HG03039 (cell line): ENCODE results near the gene MICALL1.

ENCODE experiments used
- ATAC-seq: cut with Tn5 transposase; IDR thresholded peaks from one replicate; pipeline ENCODE4 v1.9.1; 2021; ENCODE audit warnings: mild to moderate bottlenecking, moderate library complexity; ENCODE audit not compliant: unreplicated experiment

Gene MICALL1

DNA sequence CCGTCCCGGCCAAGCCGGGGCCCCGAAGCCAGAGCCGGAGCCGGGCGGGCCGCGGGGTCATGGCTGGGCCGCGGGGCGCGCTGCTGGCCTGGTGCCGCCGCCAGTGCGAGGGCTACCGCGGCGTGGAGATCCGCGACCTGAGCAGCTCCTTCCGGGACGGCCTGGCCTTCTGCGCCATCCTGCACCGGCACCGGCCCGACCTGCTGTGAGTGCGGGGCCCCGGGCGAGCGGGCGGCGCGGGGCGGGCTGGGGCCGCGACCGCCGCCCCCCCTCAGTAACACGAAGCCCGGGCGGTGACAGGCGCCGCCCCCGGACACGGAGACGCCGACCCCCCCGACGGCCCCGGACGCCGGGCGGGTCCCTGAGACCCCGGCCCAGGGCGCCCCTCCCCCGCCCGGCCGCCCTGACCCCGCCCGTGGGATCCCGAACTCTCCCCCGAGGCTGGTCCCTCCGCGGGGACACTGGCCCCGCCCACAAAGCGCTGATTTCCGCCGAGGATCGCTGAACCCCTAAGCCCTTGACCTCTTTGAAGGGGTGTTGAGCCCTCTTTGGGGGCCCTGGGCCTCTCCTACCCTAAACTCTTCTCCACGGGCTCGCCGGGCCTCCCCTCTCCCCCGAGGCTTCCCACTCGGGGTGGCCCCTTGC, 389 bp downstream of the MICALL1 start:
- no peak for ATAC-seq

DNA sequence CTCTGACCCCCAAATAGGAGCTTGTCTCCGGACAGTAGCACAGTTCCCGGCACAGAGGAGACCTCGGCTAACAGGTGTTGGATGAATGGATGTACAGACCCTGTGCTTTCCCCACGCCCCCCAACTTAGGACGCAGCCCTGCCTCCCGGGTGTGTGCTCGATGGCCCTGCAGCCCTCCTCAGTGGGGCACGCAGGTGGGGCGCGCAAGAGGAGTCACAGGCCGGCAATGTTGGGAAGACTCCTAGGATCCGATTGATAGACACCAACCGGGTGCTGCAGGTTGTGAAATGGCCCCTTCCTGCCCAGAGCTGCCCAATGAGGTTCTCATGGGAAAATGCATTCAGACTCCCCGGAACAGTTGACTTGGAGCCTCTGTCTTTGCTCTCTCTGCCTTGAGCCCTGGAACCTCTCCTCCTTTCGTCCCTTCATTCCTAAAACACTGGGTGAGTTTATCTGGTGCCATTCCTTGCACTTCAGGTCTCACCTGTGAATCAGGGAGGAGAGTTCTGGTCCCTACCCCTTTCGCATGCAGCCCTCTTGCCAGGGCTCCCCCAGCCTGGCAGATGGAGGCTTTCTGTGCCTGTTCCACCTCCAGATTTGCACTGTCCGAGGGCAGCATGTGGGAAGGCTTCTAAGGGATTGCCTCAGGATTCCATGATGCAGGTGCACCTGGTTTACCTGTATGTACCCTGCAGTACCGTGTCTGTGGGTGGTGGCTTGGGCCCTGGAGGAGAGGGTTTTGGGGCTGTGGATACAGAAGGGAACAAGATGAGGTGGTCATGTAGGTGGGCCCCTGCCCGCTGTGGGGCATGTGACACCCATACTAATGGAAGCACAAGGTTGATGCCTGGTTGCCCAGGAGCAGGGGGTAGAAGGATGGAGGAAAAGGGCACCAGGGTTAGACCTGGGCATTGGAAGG, 1.2 kb downstream of the MICALL1 start:
- no peak for ATAC-seq

DNA sequence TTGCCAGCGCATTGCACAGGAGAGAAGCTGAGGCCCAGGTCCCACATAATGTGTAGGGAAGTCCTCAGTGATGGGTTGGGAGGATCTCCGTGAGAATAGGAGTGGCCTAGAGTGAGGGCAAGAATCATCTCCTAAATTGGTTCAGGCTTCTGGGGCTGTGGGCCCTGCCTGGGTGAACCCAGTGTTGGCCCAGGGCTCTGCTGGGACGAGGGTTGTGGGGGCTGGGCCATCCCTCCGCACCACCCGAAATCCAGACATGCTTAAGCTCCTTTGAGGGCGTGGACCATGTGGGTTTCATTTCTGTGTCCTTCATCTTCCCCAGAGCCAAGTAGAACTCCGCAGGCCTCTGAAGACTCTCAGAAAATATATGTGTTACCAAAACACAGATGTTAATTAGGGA, 3.7 kb downstream of the MICALL1 start:
- ATAC-seq = no peak

DNA sequence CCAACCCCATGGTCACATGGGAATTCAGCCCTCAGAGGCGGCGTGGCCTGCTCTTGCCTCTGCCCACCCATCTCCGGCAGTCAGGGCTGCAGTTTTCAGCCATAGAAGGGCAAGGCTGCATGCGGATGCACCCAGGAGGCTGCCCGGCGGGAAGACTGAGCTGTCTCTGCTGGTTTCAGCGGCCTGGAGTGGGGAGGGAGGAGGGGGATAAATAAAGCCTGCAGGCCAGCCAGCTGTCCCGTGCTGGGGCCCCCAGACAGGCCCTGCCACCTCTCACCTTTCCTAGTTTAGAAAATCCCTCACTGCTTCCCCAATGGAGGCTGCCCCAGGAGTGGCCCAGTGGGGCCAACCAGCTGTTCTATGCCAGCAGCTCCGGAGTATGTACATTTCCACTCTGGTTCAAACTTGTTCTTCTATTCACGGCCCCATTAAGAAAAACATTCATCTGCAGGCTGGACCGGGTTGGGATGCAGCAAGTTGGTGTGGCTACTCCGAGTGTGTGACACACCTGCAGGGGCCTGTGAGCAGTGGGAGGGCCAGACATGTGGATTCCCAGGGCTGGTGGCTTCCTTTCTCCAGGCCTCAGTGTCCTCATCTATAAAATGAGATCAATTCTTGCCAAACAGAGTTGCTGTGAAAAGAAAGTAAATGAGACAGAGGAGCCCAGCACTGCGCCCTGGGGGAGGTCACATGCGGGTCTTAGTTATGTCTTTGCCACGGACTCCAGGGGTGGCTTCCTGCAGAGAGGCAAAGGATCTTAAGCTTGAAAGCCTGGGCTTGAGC, 5.0 kb downstream of the MICALL1 start:
- ATAC-seq = no peak

DNA sequence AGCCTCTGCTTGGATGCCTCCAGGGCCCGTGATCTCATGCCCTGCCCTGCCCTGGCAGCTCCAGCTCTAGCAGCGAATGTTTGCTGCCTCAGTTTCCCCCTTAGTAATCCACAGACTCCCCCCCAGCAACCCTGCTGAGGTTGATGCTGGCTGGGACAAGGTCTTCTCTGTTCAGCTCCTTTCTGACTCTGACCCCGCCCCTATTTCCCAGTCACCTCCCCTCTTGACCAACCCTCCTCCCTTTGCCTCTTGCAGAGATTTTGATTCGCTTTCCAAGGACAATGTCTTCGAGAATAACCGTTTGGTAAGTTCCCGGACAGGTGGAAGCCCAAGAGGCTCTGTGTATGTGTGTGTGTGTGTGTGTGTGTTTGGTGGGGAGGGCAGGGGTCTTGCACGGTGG, 5.6 kb downstream of the MICALL1 start:
- ATAC-seq = no peak

DNA sequence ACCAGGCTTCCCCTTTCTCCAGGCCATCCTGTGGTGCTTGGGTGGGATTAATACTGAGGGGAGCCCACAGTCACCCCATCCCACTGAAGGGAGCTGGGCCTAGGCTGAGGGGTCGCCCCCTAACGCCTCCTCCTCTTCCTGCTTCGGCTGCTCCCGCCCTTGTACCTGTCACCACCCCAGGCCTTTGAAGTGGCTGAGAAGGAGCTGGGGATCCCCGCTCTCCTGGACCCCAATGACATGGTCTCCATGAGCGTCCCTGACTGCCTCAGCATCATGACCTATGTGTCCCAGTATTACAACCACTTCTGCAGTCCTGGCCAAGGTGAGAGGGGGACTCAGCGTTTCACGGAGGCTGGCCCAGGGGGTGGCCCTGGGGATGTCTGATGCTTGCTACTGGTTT, 6.1 kb downstream of the MICALL1 start:
- ATAC-seq = no peak

DNA sequence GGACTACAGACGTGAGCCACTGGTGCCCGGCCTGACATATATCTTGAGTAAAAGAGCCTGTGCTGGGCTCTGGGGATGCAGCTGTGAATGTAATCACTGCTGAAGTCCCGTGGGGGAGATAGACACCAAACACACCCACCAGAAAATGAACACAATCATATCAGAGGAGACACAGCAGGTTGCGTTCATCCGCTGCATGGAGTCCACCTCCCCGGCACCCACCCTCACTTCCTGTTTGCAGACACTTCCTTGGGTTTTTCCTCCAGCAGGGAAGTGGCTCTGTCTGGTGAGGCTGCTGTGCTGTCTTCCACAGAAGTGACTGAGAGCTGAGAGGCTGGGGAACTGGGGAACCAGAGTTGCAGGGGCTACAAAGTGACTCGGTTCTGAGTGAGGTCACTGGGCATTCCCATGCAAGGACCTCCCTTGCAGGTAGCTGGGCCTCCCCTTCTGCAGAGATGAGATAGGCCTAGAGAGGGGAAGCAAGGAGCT, 7.2 kb downstream of the MICALL1 start:
- no peak for ATAC-seq

DNA sequence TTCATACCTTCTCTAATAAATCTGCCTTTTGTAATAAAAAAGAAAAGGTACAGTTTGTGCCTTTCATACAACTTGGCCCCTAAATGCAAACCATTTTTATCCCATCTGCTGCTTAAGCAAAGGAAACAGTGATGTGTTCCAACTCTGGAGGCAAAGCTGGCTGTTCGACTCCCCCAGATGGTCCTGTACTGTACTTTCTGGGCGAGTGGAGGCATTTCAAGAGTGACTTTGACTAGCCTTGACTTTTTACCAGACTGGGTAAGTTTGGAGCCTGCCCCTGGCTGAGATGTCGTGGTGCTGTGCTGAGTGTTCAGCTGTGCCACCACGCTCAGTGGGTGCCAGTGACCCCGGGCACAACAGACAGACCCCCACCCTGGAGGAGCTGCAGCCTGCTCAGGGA, 10.2 kb downstream of the MICALL1 start:
- no peak for ATAC-seq

DNA sequence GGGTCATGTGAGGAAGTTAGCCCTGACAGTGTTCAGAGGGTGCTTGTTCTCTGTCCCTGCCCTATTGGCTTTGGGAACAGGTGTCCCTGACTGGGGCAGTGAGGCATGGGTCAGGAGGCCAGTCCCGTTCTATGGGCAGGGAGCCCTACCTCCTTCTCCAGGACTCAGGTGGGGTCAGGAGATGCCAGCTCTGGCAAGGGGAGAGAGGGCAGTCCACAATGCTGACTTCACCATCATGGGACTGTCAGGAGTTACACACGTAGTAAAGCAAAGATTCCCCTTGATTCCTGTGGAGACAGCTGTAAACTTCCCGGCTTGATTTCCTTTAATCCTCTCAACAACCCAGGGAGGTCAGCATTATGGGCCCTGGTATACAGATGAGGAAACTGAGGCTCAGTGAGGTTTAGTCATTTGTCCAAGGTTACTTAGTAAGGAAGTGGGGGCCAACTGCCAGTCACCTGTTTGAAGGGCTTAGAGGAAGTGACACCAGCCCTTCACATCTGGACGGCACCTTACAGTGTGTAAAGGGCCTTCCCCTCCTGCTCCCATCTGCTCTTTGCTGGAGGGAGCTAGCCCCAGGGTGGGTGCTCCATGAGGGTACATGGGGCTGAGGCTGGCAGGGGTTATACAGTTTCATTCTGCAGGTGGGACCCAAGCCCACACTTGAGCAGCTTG, 11.9 kb downstream of the MICALL1 start:
- no peak for ATAC-seq

DNA sequence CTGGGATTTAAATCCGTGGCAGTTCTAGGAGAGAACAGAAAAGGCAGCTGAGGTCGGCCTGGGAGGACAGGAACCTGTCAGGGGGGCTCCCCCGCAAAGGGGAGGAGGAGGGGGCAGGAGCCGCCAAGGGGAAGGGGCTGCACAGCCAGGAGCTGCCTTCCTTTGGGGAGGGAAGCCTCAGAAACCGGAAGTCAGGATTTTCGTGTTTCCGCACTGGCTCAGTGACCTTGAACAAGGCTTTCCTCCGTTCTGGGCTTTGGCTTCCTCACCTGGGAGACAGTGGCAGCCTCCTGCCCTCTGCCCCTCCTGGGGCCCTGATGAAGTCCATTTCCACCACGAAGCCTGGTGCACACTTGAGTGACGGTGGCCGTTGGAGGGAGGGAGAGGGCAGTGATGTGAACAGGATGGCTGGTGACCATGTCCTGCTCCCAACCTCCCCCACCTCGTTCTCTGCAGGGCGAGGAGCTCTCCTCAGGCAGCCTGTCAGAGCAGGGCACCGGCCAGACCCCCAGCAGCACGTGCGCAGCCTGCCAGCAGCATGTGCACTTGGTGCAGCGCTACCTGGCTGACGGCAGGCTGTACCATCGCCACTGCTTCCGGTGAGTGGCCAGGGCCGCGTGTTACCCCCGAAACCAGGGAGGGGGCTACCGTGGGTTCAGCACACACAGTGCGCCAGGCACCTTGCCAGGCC, 12.6 kb downstream of the MICALL1 start:
- no peak for ATAC-seq

DNA sequence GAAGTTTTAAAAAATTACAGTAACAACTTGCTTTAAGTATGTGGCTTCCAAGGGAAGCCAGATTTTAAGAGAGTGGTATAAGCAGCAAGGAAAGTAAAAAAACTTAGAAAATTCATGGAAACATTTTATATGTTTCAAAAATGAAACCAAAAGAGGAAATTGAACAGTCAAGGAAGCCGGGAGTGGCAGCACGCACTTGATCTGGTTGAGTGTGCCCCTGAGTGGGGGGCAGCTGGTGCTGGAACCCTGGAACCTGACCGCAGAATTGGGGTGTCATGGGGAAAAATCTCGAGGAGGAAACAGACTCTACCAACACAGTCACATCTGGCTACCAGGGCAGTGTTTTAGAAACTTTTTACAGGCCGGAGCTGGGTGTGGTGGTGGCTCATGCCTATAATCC, 14.0 kb downstream of the MICALL1 start:
- no peak for ATAC-seq

DNA sequence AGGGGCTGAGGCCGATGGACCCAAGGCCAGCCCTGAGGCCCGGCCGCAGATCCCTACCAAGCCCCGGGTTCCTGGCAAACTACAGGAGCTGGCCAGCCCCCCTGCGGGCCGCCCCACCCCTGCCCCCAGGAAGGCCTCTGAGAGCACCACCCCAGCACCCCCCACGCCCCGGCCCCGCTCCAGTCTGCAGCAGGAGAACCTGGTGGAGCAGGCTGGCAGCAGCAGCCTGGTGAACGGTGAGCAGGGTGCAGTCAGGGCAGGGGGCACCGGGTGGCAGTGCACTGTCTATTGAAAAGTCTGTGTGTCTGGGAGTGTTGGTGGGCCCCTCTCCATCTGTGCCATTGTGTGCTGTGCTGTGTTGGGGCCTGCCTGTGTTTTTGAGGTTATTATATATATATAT, 16.1 kb downstream of the MICALL1 start:
- ATAC-seq = no peak

DNA sequence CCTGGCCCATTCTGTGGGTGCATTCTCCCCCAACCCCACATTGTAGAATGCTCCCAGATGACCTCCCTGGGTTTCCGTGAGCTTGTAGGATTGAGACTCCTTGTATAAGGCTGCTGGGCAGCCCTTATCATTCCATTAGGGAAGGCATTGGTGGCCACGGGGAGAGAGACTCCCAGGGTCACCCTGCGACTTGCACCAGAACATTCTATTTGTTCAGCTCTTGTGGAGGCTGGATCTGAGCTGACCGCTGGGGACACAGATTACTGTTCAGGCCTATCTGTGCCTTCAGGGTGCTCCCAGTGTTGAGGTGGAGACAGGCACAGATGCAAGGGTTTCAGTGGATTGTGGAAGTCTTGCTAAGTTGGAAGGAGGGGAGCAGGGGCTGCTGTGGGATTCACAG, 17.8 kb downstream of the MICALL1 start:
- ATAC-seq = no peak

DNA sequence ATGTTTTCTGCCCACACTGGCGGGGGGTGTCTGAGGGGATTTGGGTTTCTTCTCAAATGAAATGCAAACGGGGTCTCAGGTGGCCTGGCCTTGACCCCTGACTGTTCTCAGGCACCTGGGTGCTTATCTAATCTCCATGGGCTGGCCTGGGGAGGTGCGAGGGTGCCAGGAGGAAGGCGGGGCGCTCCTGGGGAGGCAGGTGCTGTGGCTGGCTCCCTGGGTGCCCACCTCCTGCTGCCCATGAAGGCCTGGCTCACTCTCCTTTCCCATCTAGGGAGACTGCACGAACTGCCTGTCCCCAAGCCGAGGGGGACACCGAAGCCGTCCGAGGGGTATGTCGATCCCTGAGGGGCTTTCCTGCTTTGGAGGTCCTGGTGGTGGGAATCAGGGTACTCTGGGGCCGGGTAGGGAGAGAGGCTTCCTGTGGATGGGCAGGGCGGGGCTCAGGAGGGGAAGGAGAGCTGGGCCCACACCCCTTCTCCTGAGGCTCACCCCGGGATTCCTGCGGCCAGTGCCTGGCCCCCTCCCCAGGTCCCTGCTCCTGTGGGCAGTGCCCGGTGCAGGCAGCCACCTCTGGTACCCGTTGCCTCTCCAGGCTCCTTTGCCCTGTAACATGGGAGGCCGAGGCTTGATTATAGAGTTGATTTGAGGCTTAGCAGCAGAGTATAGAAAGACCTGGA, 18.4 kb downstream of the MICALL1 start:
- no peak for ATAC-seq

DNA sequence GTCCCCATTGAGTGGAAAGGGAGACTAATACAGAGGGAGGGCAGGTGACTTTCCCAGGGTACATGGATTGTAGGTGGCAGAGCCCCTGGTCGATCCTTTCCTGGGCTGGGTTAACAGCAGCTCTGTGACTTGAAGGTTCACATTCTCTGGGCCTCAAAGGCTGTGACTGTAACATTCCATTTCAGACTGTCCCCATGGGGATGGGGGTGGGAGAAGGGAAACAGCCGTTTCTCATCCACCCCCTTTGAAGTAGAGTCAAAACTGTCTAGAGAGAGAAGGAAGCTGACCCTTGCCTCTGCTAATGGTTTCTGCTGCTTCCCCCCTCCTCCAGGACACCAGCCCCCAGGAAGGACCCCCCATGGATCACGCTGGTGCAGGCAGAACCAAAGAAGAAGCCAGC, 19.2 kb downstream of the MICALL1 start:
- ATAC-seq = no peak

DNA sequence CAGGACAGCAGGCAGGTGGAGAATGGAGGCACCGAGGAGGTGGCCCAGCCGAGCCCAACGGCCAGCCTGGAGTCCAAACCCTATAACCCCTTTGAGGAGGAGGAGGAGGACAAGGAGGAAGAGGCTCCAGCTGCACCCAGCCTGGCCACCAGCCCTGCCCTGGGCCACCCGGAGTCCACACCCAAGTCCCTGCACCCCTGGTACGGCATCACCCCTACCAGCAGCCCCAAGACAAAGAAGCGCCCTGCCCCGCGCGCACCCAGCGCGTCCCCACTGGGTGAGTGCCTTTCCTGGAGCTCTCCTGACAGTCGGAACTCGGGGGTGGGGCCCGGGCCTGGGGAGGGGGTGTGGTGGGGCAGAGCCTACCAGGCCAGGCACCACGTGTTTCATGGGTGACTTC, 19.7 kb downstream of the MICALL1 start:
- no peak for ATAC-seq

DNA sequence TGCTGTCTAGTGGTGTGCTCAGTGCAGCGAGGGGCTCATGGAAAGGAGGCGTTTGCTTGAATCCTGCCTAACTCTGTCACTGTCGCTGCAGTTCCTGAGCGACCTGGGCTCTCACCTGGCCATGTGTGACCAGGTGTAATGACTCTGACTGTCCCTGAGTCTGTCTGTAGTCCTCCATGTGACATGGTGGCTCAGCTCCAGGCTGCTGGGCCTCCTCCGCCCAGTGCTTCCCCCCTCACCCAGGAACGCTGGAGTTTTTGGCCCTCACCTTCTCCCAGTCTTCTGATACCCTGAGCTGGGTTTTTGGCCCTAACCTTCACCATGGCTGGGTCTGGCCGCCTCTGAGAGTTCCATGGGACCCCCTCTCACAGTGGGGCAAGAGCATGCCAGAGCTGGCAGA, 20.3 kb downstream of the MICALL1 start:
- no peak for ATAC-seq

DNA sequence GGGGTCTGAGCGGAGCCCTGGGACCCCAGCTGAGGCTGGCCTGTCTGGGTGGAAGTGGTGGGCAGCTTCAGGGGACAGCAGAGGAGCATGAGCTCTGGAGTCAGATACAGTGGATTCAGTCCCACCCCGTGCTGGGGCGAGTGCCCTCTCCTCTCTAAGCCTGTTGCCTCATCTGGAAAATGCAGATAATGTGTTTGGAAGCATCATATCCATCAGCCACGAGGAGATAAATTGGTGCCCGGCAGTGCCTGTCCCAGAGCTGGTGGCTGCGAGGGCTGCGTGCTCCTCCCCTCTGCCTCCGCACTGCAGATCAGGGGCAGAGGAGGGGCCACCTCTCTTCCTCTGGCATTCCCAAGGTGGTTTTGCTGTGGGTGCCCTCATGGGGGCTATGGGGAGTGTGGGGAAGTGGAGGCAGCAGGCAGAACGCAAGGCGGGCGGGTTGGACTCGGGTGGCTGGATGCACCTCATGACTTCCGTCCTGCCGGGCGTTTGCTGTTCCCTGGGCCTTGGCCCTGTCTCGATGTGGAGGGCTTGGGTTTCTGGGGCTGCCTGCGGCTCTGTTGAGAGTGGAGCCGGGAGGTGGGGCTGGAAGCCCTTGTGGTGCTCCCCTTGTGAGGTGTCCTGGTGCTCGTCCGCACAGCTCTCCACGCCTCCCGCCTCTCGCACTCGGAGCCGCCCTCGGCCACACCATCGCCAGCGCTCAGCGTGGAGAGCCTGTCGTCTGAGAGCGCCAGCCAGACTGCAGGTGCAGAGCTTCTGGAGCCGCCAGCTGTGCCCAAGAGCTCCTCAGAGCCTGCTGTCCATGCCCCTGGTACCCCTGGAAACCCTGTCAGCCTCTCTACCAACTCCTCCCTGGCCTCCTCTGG, 20.9 kb downstream of the MICALL1 start:
- no peak for ATAC-seq

DNA sequence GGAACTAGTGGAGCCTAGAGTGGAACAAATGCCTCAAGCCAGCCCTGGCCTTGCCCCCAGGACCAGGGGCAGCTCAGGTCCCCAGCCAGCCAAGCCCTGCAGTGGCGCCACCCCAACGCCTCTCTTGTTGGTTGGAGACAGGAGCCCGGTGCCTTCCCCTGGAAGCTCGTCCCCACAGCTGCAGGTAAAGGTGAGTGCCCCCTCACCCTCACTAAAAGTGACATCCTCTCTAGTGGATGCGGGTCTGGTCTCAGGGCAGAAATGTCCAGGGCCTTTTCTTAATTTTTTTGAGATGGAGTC, 21.5 kb downstream of the MICALL1 start:
- no peak for ATAC-seq
